HepG2 (cell line): ENCODE measurements around the gene SLC29A1. TPM values are rescaled to one million over a fixed set of nuclear protein-coding genes. Genes with fewer than 3 reads are reported as not detected.

Experiments used
- ATAD3A ChIP-seq: sonication (generic); formaldehyde crosslinking; IDR thresholded peaks from 2 replicates; pipeline ENCODE4 v1.4.0; 2020; ENCODE audit warnings: missing genetic modification reagents
- CEBPB ChIP-seq: IDR thresholded peaks from 2 replicates; pipeline ENCODE4 v1.6.1; 2011; ENCODE audit warnings: low read depth, low read length, improper control_type of control experiment, borderline replicate concordance
- FOSL2 ChIP-seq: sonication (generic); formaldehyde crosslinking; IDR thresholded peaks from 2 replicates; pipeline ENCODE4 v1.4.0; 2020; ENCODE audit warnings: missing genetic modification reagents
- FOXJ3 ChIP-seq: sonication (generic); formaldehyde crosslinking; IDR thresholded peaks from 2 replicates; pipeline ENCODE4 v1.4.0; 2020; ENCODE audit warnings: missing genetic modification reagents, mild to moderate bottlenecking, borderline replicate concordance
- HOXD1 ChIP-seq: sonication (generic); formaldehyde crosslinking; IDR thresholded peaks from 2 replicates; pipeline ENCODE4 v1.5.0; 2020; ENCODE audit warnings: missing genetic modification reagents
- KMT2A ChIP-seq: sonication (generic); formaldehyde crosslinking; IDR thresholded peaks from 2 replicates; pipeline ENCODE4 v1.4.0; 2020; ENCODE audit warnings: missing genetic modification reagents
- LCORL ChIP-seq, 2 experiments: fragments of 450-650 bp in 1 of 2; sonication (generic) in 1 of 2; formaldehyde crosslinking in 1 of 2; IDR thresholded peaks; 2 replicates each; pipeline versions ENCODE4 v1.5.0 to v1.6.1; 2017 to 2020; ENCODE audit warnings: antibody characterized with exemption in 1 of 2, missing genetic modification reagents in 1 of 2
- PAXIP1 ChIP-seq: sonication (generic); formaldehyde crosslinking; conservative IDR thresholded peaks from 2 replicates; pipeline ENCODE4 v1.4.0; 2020; ENCODE audit warnings: mild to moderate bottlenecking, missing genetic modification reagents, moderate library complexity
- RXRB ChIP-seq: IDR thresholded peaks from 2 replicates; pipeline ENCODE4 v1.6.1; 2016; ENCODE audit warnings: borderline replicate concordance, missing genetic modification reagents, missing compliant biosample characterization
- ZBTB1 ChIP-seq: sonication (generic); formaldehyde crosslinking; IDR thresholded peaks from 2 replicates; pipeline ENCODE4 v1.4.0; 2020; ENCODE audit warnings: missing genetic modification reagents, borderline replicate concordance
- ZFP36L2 ChIP-seq: sonication (generic); formaldehyde crosslinking; IDR thresholded peaks from 2 replicates; pipeline ENCODE4 v1.4.0; 2020; ENCODE audit warnings: missing genetic modification reagents
- ZFP62 ChIP-seq: sonication (generic); formaldehyde crosslinking; IDR thresholded peaks from 2 replicates; pipeline ENCODE4 v1.4.0; 2020; ENCODE audit warnings: missing genetic modification reagents
- ZFX ChIP-seq: sonication (generic); formaldehyde crosslinking; IDR thresholded peaks from 2 replicates; pipeline ENCODE4 v1.4.0; 2020; ENCODE audit warnings: mild to moderate bottlenecking, low read depth, missing genetic modification reagents, moderate library complexity
- ZNF501 ChIP-seq: sonication (generic); formaldehyde crosslinking; IDR thresholded peaks from 2 replicates; pipeline ENCODE4 v1.5.1; 2020; ENCODE audit warnings: mild to moderate bottlenecking, moderate library complexity, missing genetic modification reagents
- polyA plus RNA-seq, 8 experiments: library from polyadenylated mRNA; depleted of rRNA in 3 of 8; stranded (reverse) in 7 of 8; unstranded in 1 of 8; fragments of >200 nt; fragmentation: Illumina TruSeq in 4 of 8; extraction: Trizol in 4 of 8; gene quantifications; 2 replicates each; pipeline versions ENCODE4 v1.2.1 to v1.2.3, GENCODE V29; 2011 to 2016; ENCODE audit warnings: low read depth in 4 of 8, missing spikeins in 1 of 8, mixed read lengths in 1 of 8; ENCODE audit not compliant: insufficient read depth in 1 of 8
- total RNA-seq, 5 experiments: library from RNA; depleted of rRNA; stranded (reverse); fragments of >200 nt; fragmentation: Illumina TruSeq; extraction: Trizol; gene quantifications; 2 replicates each; pipeline ENCODE4 v1.2.3, GENCODE V29; 2016; ENCODE audit warnings: low read depth in 1 of 5
- TF ChIP-seq, protein P1 (sequence below): IDR thresholded peaks from 2 replicates; pipeline ENCODE4 v1.6.1; 2012; ENCODE audit warnings: inconsistent platforms
- TF ChIP-seq, protein P2 (sequence below): sonication (generic); formaldehyde crosslinking; IDR thresholded peaks from 2 replicates; pipeline ENCODE4 v1.4.0; 2020; ENCODE audit warnings: mild to moderate bottlenecking, missing genetic modification reagents
- TF ChIP-seq, protein P3 (sequence below): sonication (generic); formaldehyde crosslinking; IDR thresholded peaks from 2 replicates; pipeline ENCODE4 v1.9.0; 2022; ENCODE audit warnings: low read depth, missing genetic modification reagents

SLC29A1 gene
- total and polyA plus RNA-seq, 2 of the 13 experiments (the other 11 are each of a cell fraction or from before 2014, with no cell fraction given) = 43.2 to 106 TPM

- TF ChIP-seq PAXIP1 (CRISPR knock-in tag) (peak; percentile 43), ZFP36L2 (CRISPR knock-in tag) (no peak), ZNF501 (CRISPR knock-in tag) (0 out of 2 replicates have a peak, but pooled peaks have one; percentile 49), ZFP62 (no peak), FOXJ3 (CRISPR knock-in tag) (no peak), RXRB (CRISPR knock-in tag) (peak; percentile 87; the same call in 1 of the 2 replicates), HOXD1 (no peak), ZFX (CRISPR knock-in tag) (peak; percentile 64), ATAD3A (CRISPR knock-in tag) (no peak), FOSL2 (CRISPR knock-in tag) (peak; percentile 57), LCORL (IDR thresholded peaks at IDR 0.05) (no peak), LCORL (CRISPR knock-in tag; IDR thresholded peaks at IDR 0.05) (peak; percentile 81), CEBPB (no peak), KMT2A (no peak; the same call in 1 of the 2 replicates), ZBTB1 (no peak)
- TF ChIP-seq, protein P1, sequence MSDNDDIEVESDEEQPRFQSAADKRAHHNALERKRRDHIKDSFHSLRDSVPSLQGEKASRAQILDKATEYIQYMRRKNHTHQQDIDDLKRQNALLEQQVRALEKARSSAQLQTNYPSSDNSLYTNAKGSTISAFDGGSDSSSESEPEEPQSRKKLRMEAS = peak; percentile 19; the same call in 1 of the 2 replicates
- TF ChIP-seq, protein P2, sequence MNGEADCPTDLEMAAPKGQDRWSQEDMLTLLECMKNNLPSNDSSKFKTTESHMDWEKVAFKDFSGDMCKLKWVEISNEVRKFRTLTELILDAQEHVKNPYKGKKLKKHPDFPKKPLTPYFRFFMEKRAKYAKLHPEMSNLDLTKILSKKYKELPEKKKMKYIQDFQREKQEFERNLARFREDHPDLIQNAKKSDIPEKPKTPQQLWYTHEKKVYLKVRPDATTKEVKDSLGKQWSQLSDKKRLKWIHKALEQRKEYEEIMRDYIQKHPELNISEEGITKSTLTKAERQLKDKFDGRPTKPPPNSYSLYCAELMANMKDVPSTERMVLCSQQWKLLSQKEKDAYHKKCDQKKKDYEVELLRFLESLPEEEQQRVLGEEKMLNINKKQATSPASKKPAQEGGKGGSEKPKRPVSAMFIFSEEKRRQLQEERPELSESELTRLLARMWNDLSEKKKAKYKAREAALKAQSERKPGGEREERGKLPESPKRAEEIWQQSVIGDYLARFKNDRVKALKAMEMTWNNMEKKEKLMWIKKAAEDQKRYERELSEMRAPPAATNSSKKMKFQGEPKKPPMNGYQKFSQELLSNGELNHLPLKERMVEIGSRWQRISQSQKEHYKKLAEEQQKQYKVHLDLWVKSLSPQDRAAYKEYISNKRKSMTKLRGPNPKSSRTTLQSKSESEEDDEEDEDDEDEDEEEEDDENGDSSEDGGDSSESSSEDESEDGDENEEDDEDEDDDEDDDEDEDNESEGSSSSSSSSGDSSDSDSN (CRISPR knock-in tag) = no peak; the same call in 1 of the 2 replicates
- TF ChIP-seq, protein P3, sequence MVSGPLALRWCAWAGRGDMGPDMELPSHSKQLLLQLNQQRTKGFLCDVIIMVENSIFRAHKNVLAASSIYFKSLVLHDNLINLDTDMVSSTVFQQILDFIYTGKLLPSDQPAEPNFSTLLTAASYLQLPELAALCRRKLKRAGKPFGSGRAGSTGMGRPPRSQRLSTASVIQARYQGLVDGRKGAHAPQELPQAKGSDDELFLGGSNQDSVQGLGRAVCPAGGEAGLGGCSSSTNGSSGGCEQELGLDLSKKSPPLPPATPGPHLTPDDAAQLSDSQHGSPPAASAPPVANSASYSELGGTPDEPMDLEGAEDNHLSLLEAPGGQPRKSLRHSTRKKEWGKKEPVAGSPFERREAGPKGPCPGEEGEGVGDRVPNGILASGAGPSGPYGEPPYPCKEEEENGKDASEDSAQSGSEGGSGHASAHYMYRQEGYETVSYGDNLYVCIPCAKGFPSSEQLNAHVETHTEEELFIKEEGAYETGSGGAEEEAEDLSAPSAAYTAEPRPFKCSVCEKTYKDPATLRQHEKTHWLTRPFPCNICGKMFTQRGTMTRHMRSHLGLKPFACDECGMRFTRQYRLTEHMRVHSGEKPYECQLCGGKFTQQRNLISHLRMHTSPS (CRISPR knock-in tag) = peak; percentile 78; the same call in 1 of the 2 replicates
Observed at GRCh38 chr6:44234101-44235025, 11.0 kb downstream of the SLC29A1 start (continued).
